Trophoblast cell (in vitro differentiated cells and primary cell): ENCODE results near the gene GNAT1.
A peak's percentile ranks its signal among the peaks of the same experiment; 100 is the strongest.

Experiments used
- DNase-seq, 2 donors: peaks; one replicate each; pipeline ENCODE4 v3.0.0-alpha.2; 2016
- H2AFZ ChIP-seq: 2 replicates; pipeline ENCODE4 v1.6.1; 2013; ENCODE audit warnings: low read length, moderate library complexity, mild to moderate bottlenecking; ENCODE audit not compliant: insufficient read depth, poor library complexity
- H2AK5ac ChIP-seq: 2 replicates; pipeline ENCODE4 v1.6.1; 2013; ENCODE audit warnings: mild to moderate bottlenecking, low read length
- H2BK120ac ChIP-seq: 2 replicates; pipeline ENCODE4 v1.6.1; 2013; ENCODE audit warnings: low read length, mild to moderate bottlenecking, moderate library complexity; ENCODE audit not compliant: insufficient read depth, poor library complexity
- H2BK12ac ChIP-seq: 2 replicates; pipeline ENCODE4 v1.6.1; 2013; ENCODE audit warnings: mild to moderate bottlenecking, low read length, moderate library complexity
- H2BK5ac ChIP-seq: 2 replicates; pipeline ENCODE4 v1.6.1; 2013; ENCODE audit warnings: low read length, low read depth, moderate library complexity, mild to moderate bottlenecking; ENCODE audit not compliant: poor library complexity
- H3K14ac ChIP-seq: 2 replicates; pipeline ENCODE4 v1.6.1; 2013; ENCODE audit warnings: mild to moderate bottlenecking, low read length
- H3K18ac ChIP-seq: 2 replicates; pipeline ENCODE4 v1.6.1; 2013; ENCODE audit warnings: mild to moderate bottlenecking, low read length
- H3K23ac ChIP-seq: 2 replicates; pipeline ENCODE4 v1.6.1; 2013; ENCODE audit warnings: low read length
- H3K27ac ChIP-seq: 2 replicates; pipeline ENCODE4 v1.5.1; 2013; ENCODE audit warnings: low read depth, mild to moderate bottlenecking, inconsistent platforms, low read length, moderate library complexity
- H3K27me3 ChIP-seq: 2 replicates; pipeline ENCODE4 v1.6.1; 2013; ENCODE audit warnings: inconsistent platforms, mild to moderate bottlenecking, low read length, moderate library complexity; ENCODE audit not compliant: insufficient read depth
- H3K36me3 ChIP-seq, 2 experiments: 1 replicate in 1 of 2; 2 replicates in 1 of 2; pipeline ENCODE4 v1.6.1; 2013; ENCODE audit warnings: low read length in 2 of 2, mild to moderate bottlenecking in 2 of 2, moderate library complexity in 1 of 2; ENCODE audit not compliant: insufficient read depth in 2 of 2, control insufficient read depth in 1 of 2
- H3K4ac ChIP-seq: 2 replicates; pipeline ENCODE4 v1.6.1; 2013; ENCODE audit warnings: low read depth, mild to moderate bottlenecking, low read length, moderate library complexity
- H3K4me1 ChIP-seq, 2 experiments: 1 replicate in 1 of 2; 2 replicates in 1 of 2; pipeline ENCODE4 v1.6.1; 2013; ENCODE audit warnings: low read length in 2 of 2, mild to moderate bottlenecking in 2 of 2, moderate library complexity in 1 of 2; ENCODE audit not compliant: insufficient read depth in 2 of 2, control insufficient read depth in 1 of 2
- H3K4me2 ChIP-seq: 2 replicates; pipeline ENCODE4 v1.6.1; 2013; ENCODE audit warnings: inconsistent platforms, mild to moderate bottlenecking, low read length, moderate library complexity
- H3K4me3 ChIP-seq: 2 replicates; pipeline ENCODE4 v1.5.1; 2013; ENCODE audit warnings: mild to moderate bottlenecking, low read depth, low read length, inconsistent platforms
- H3K79me1 ChIP-seq: one replicate; pipeline ENCODE4 v1.6.1; 2013; ENCODE audit warnings: low read length
- H3K79me2 ChIP-seq: 2 replicates; pipeline ENCODE4 v1.6.1; 2013; ENCODE audit warnings: low read length, mild to moderate bottlenecking; ENCODE audit not compliant: control insufficient read depth, insufficient read depth, poor library complexity
- H3K9ac ChIP-seq: 2 replicates; pipeline ENCODE4 v1.6.1; 2013; ENCODE audit warnings: mild to moderate bottlenecking, low read length
- H3K9me3 ChIP-seq: 2 replicates; pipeline ENCODE4 v1.6.1; 2013; ENCODE audit warnings: low read depth, mild to moderate bottlenecking, control low read depth, inconsistent platforms, low read length; ENCODE audit not compliant: insufficient read depth
- H4K12ac ChIP-seq: 2 replicates; pipeline ENCODE4 v1.6.1; 2013; ENCODE audit warnings: low read depth, mild to moderate bottlenecking, low read length, moderate library complexity
- H4K8ac ChIP-seq: 2 replicates; pipeline ENCODE4 v1.6.1; 2013; ENCODE audit warnings: low read depth, mild to moderate bottlenecking, low read length, moderate library complexity
- H4K91ac ChIP-seq: one replicate; pipeline ENCODE4 v1.6.1; 2013; ENCODE audit warnings: low read depth, mild to moderate bottlenecking, low read length, moderate library complexity
- WGBS: extraction: QIAGEN DNeasy Blood & Tissue Kit; methylation state at CpG from one replicate; pipeline ENCODE4 v1.1.7; 2013; ENCODE audit warnings: missing lambda C conversion rate; ENCODE audit not compliant: insufficient read length, insufficient coverage; ENCODE audit errors: extremely low coverage; 5-methylcytosine and 5-hydroxymethylcytosine counted together

GNAT1 gene

DNA sequence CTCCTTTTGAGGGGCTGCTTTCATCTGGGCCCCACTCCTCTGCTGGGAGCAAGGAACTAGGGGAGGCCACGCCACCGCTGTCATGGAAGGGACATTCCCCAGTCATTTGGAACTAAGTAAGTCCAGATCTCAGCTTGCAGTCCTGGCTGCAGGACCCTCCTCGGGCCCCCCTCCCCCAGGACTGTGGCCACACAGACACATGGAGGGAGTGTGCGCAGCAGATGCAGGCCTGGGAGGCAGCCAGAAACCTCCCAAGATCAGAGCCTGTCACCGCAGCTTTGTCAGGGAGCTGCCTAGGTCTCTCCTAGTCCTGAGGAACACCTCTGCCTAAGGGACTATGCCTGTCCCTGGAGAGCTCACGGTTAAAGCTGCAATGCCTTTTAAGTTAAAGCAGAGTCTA lies 43.5 kb upstream of the GNAT1 start:
- no peak overlapping the region for H3K4me3 ChIP-seq
- no peak overlapping the region for H2BK5ac ChIP-seq
- H3K79me1 ChIP-seq, result peaks cover 17% of the 10 kb centered on the region
- no peak overlapping the region for H3K23ac ChIP-seq
- H3K4ac ChIP-seq, result no peak overlapping the region
- H3K9ac ChIP-seq, result no peak overlapping the region
- no peak overlapping the region for H2AFZ ChIP-seq
- H3K36me3 ChIP-seq, result no peaks in the 10 kb centered on the region
- H4K91ac ChIP-seq, result no peak overlapping the region
- H3K4me2 ChIP-seq, result no peak overlapping the region
- no peak overlapping the region for H2BK120ac ChIP-seq
- no peak overlapping the region for H2AK5ac ChIP-seq
- H3K27ac ChIP-seq, result no peak overlapping the region
- peaks cover 4% of the 10 kb centered on the region for H3K79me2 ChIP-seq
- H4K12ac ChIP-seq, result no peak overlapping the region
- no peak overlapping the region for H3K14ac ChIP-seq
- no peak overlapping the region for H3K18ac ChIP-seq
- H2BK12ac ChIP-seq, result no peak overlapping the region
- no peaks in the 10 kb centered on the region for H3K27me3 ChIP-seq
- WGBS, result no CpG with 5 or more reads among the region's 6 CpGs
- no peak for DNase-seq
- no peaks in the 10 kb centered on the region for H3K9me3 ChIP-seq
- no peak overlapping the region for H4K8ac ChIP-seq
- peaks cover 22 to 26% of the 10 kb centered on the region in 2 experiments for H3K4me1 ChIP-seq

DNA sequence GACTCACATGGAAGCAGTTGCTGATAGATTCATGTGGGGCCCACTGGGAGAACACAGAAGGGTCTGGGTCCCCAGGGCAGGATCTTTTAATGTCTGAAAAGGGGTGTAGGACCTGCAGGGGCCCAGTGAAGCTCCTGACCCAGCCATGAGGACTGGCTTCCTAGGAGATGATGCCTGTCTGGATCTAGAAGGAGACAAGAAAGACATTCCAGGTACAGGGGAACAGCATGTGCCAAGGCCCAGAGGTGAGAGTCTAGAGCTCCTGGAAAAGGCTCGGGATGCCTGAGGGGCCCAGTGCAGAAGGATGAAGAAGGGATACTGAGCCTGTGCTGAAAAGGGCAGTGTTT lies 41.0 kb upstream of the GNAT1 start:
- no peak overlapping the region for H3K4me2 ChIP-seq
- H3K36me3 ChIP-seq, result no peaks in the 10 kb centered on the region
- H3K14ac ChIP-seq, result peak overlapping the region; percentile 65
- H3K4me3 ChIP-seq, result no peak overlapping the region
- no CpG with 5 or more reads among the region's 1 CpG for WGBS
- no peaks in the 10 kb centered on the region for H3K27me3 ChIP-seq
- H3K4me1 ChIP-seq, result peaks cover 25 to 32% of the 10 kb centered on the region in 2 experiments
- H3K79me1 ChIP-seq, result peaks cover 17% of the 10 kb centered on the region
- H4K12ac ChIP-seq, result peak overlapping the region; percentile 16
- peak overlapping the region; percentile 78 for H3K18ac ChIP-seq
- H4K8ac ChIP-seq, result peak overlapping the region; percentile 70
- H3K27ac ChIP-seq, result peak overlapping the region; percentile 41
- H3K9ac ChIP-seq, result no peak overlapping the region
- H2BK120ac ChIP-seq, result peak overlapping the region; percentile 48
- peak overlapping the region; percentile 86 for H2BK5ac ChIP-seq
- no peaks in the 10 kb centered on the region for H3K9me3 ChIP-seq
- peaks cover 4% of the 10 kb centered on the region for H3K79me2 ChIP-seq
- peak overlapping the region; percentile 88 for H2BK12ac ChIP-seq
- peak overlapping the region; percentile 23 for H2AFZ ChIP-seq
- peak overlapping the region; percentile 71 for H2AK5ac ChIP-seq
- peak overlapping the region; percentile 66 for H3K4ac ChIP-seq
- peak overlapping the region; percentile 91 for H4K91ac ChIP-seq
- no peak overlapping the region for H3K23ac ChIP-seq
- DNase-seq, result no peak

DNA sequence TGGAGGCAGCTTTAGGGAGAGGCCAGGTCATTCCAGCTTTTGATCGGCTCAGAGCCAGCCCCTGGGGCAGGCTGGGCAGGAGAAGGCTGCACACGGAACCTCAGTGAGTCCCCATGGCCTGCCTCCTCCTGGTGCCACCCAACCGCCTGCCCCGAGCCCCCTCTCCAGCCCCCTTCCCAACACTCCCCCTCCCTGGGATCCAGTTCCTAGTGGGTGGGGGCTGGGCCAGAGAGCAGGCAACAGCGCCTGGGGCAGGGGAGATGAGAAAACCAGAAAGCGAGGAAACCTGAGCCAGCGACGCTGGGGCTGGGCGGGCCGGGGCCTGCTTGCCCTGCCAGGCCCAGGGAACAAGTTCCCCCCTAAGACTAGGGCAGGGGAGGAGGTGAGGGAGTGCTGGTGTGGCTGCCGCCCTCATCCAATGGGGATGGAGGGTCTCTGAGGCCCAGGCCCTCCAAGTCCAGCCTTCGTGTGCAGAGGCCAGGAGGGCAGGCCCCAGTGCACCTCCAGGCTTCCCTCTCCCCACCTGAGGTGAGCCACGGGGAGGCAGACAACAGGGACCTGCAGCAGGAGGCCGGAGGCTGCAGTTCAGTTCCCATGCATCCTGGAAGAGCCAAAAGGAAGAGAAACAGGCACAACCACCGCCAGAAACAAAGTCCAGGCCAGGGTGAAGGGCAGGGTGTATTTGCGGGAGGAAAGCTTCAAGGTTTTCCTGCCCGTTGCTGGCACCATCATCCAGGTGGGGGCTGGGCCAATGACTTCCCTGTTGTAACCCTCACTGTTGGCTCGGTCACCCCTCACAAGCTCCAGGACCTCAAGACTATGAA lies 40.3 kb upstream of the GNAT1 start:
- H2BK5ac ChIP-seq, result peak overlapping the region; percentile 86
- H3K23ac ChIP-seq, result no peak overlapping the region
- no peak overlapping the region for H2AK5ac ChIP-seq
- H3K4me2 ChIP-seq, result no peak overlapping the region
- peak overlapping the region; percentile 42 for H3K27ac ChIP-seq
- WGBS, result no CpG with 5 or more reads among the region's 18 CpGs
- peak overlapping the region; percentile 22 for H4K12ac ChIP-seq
- H2BK12ac ChIP-seq, result peak overlapping the region; percentile 88
- H3K79me2 ChIP-seq, result peaks cover 7% of the 10 kb centered on the region
- no peaks in the 10 kb centered on the region for H3K9me3 ChIP-seq
- no peak overlapping the region for H3K4me3 ChIP-seq
- peak overlapping the region; percentile 78 for H3K18ac ChIP-seq
- H3K79me1 ChIP-seq, result peaks cover 20% of the 10 kb centered on the region
- H2AFZ ChIP-seq, result peak overlapping the region; percentile 23
- H3K14ac ChIP-seq, result peak overlapping the region; percentile 65
- no peak for DNase-seq
- H3K9ac ChIP-seq, result no peak overlapping the region
- no peaks in the 10 kb centered on the region for H3K36me3 ChIP-seq
- no peaks in the 10 kb centered on the region for H3K27me3 ChIP-seq
- H4K8ac ChIP-seq, result peak overlapping the region; percentile 70
- H3K4ac ChIP-seq, result peak overlapping the region; percentile 66
- H2BK120ac ChIP-seq, result peak overlapping the region; percentile 48
- H4K91ac ChIP-seq, result peak overlapping the region; percentile 91
- peaks cover 28 to 36% of the 10 kb centered on the region in 2 experiments for H3K4me1 ChIP-seq

GRCh38 chr3:50151728-50152127 lies 39.7 kb upstream of the GNAT1 start:
- no peaks in the 10 kb centered on the region for H3K36me3 ChIP-seq
- WGBS, result no CpG with 5 or more reads among the region's 5 CpGs

More at GRCh38 chr3:50151728-50152127, 39.7 kb upstream of the GNAT1 start:
- Histone ChIP-seq H3K9ac (no peak overlapping the region), H3K27me3 (no peaks in the 10 kb centered on the region), H3K4ac (no peak overlapping the region), H3K4me1 (peaks cover 29 to 42% of the 10 kb centered on the region in 2 experiments), H3K23ac (no peak overlapping the region), H2BK5ac (peak overlapping the region; percentile 6), H4K8ac (peak overlapping the region; percentile 10), H3K4me2 (no peak overlapping the region), H2AK5ac (peak overlapping the region; percentile 25), H3K9me3 (no peaks in the 10 kb centered on the region), H2BK12ac (peak overlapping the region; percentile 10), H2BK120ac (peak overlapping the region; percentile 3), H3K4me3 (no peak overlapping the region), H3K14ac (peak overlapping the region; percentile 31), H4K12ac (no peak overlapping the region), H3K27ac (peak overlapping the region; percentile 42), H4K91ac (peak overlapping the region; percentile 55), H3K79me1 (peaks cover 21% of the 10 kb centered on the region), H3K18ac (no peak overlapping the region), H2AFZ (no peak overlapping the region), H3K79me2 (peaks cover 7% of the 10 kb centered on the region)
- no peak for DNase-seq
